ENCODE results near the gene L3MBTL4.

L3MBTL4 gene

GRCh38 chr18:6331872-6332271 lies 82.8 kb downstream of the L3MBTL4 start:
- Histone ChIP-seq H2BK120ac (ENCODE audit: low read depth, low read length) (no peak overlapping the region), H2BK5ac (ENCODE audit: low read depth, low read length, poor library complexity, severe bottlenecking) (no peak overlapping the region), H3K23ac (ENCODE audit: low read length in 2 of 2) (no peak overlapping the region), H3K79me1 (replicated peaks; ENCODE audit: low read length, poor library complexity, severe bottlenecking) (no peaks in the 10 kb centered on the region), H2BK15ac (ENCODE audit: low read depth, poor library complexity, severe bottlenecking) (no peak overlapping the region), H4K91ac (ENCODE audit: low read length) (no peak overlapping the region), H3K9ac (ENCODE audit: low read length) (no peak overlapping the region), H3K9me3 (ENCODE audit: control insufficient read depth, low read length) (no peaks in the 10 kb centered on the region), H3K4me3 (ENCODE audit: insufficient read depth in 1 of 2, low read depth in 1 of 2, low read length in 2 of 2) (no peak overlapping the region), H4K8ac (ENCODE audit: low read length) (no peak overlapping the region), H3K36me3 (ENCODE audit: control insufficient read depth in 1 of 2, insufficient read depth in 2 of 2, low read depth in 1 of 2, low read length in 2 of 2) (no peaks in the 10 kb centered on the region), H3K27me3 (ENCODE audit: control insufficient read depth in 1 of 2, insufficient read depth in 1 of 2, low read length in 2 of 2) (no peaks in the 10 kb centered on the region), H3K27ac (ENCODE audit: low read length, poor library complexity, severe bottlenecking) (no peak overlapping the region), H3K4me2 (ENCODE audit: low read length, poor library complexity, severe bottlenecking) (no peak overlapping the region), H2AFZ (ENCODE audit: low read depth, low read length) (no peak overlapping the region), H2AK5ac (ENCODE audit: low read length, severe bottlenecking) (no peak overlapping the region), H3K14ac (ENCODE audit: low read length in 2 of 2) (no peak overlapping the region), H3K18ac (ENCODE audit: low read depth in 1 of 2, low read length in 2 of 2) (no peak overlapping the region), H3K4me1 (ENCODE audit: control insufficient read depth, insufficient read depth, low read depth, low read length) (no peaks in the 10 kb centered on the region), H2BK12ac (ENCODE audit: low read length in 2 of 2) (no peak overlapping the region), H3K4ac (ENCODE audit: low read depth in 1 of 2, low read length in 2 of 2) (no peak overlapping the region)
- WGBS, result 93% methylated on average over 1 of the region's 2 CpGs
- no peak for DNase-seq

- Histone ChIP-seq H4K91ac (ENCODE audit: low read length) (no peak overlapping the region), H3K18ac (ENCODE audit: low read depth in 1 of 2, low read length in 2 of 2) (no peak overlapping the region), H3K4me2 (ENCODE audit: low read length, poor library complexity, severe bottlenecking) (no peak overlapping the region), H3K23ac (ENCODE audit: low read length in 2 of 2) (no peak overlapping the region), H3K27ac (ENCODE audit: low read length, poor library complexity, severe bottlenecking) (no peak overlapping the region), H3K4me3 (ENCODE audit: insufficient read depth in 1 of 2, low read depth in 1 of 2, low read length in 2 of 2) (no peak overlapping the region), H3K4ac (ENCODE audit: low read depth in 1 of 2, low read length in 2 of 2) (no peak overlapping the region), H3K79me1 (replicated peaks; ENCODE audit: low read length, poor library complexity, severe bottlenecking) (no peaks in the 10 kb centered on the region), H2BK5ac (ENCODE audit: low read depth, low read length, poor library complexity, severe bottlenecking) (no peak overlapping the region), H4K8ac (ENCODE audit: low read length) (no peak overlapping the region), H2AFZ (ENCODE audit: low read depth, low read length) (no peak overlapping the region), H3K9me3 (ENCODE audit: control insufficient read depth, low read length) (no peaks in the 10 kb centered on the region), H3K27me3 (ENCODE audit: control insufficient read depth in 1 of 2, insufficient read depth in 1 of 2, low read length in 2 of 2) (no peaks in the 10 kb centered on the region), H2AK5ac (ENCODE audit: low read length, severe bottlenecking) (no peak overlapping the region), H2BK120ac (ENCODE audit: low read depth, low read length) (no peak overlapping the region), H3K4me1 (ENCODE audit: control insufficient read depth, insufficient read depth, low read depth, low read length) (no peaks in the 10 kb centered on the region), H2BK12ac (ENCODE audit: low read length in 2 of 2) (no peak overlapping the region), H3K14ac (ENCODE audit: low read length in 2 of 2) (no peak overlapping the region), H3K36me3 (ENCODE audit: control insufficient read depth in 1 of 2, insufficient read depth in 2 of 2, low read depth in 1 of 2, low read length in 2 of 2) (no peaks in the 10 kb centered on the region), H3K9ac (ENCODE audit: low read length) (no peak overlapping the region), H2BK15ac (ENCODE audit: low read depth, poor library complexity, severe bottlenecking) (no peak overlapping the region)
- no peak for DNase-seq
Observed at GRCh38 chr18:6330786-6331185, 83.9 kb downstream of the L3MBTL4 start.

GRCh38 chr18:6328621-6329010 lies 86.1 kb downstream of the L3MBTL4 start:
- Histone ChIP-seq H3K36me3 (ENCODE audit: control insufficient read depth in 1 of 2, insufficient read depth in 2 of 2, low read depth in 1 of 2, low read length in 2 of 2) (no peaks in the 10 kb centered on the region), H2AK5ac (ENCODE audit: low read length, severe bottlenecking) (no peak overlapping the region), H2BK5ac (ENCODE audit: low read depth, low read length, poor library complexity, severe bottlenecking) (no peak overlapping the region), H3K27me3 (ENCODE audit: control insufficient read depth in 1 of 2, insufficient read depth in 1 of 2, low read length in 2 of 2) (no peaks in the 10 kb centered on the region), H3K79me1 (replicated peaks; ENCODE audit: low read length, poor library complexity, severe bottlenecking) (no peaks in the 10 kb centered on the region), H3K4me1 (ENCODE audit: control insufficient read depth, insufficient read depth, low read depth, low read length) (no peaks in the 10 kb centered on the region), H3K4me2 (ENCODE audit: low read length, poor library complexity, severe bottlenecking) (no peak overlapping the region), H2AFZ (ENCODE audit: low read depth, low read length) (no peak overlapping the region), H2BK120ac (ENCODE audit: low read depth, low read length) (no peak overlapping the region), H2BK12ac (ENCODE audit: low read length in 2 of 2) (no peak overlapping the region), H3K14ac (ENCODE audit: low read length in 2 of 2) (no peak overlapping the region), H4K8ac (ENCODE audit: low read length) (no peak overlapping the region), H2BK15ac (ENCODE audit: low read depth, poor library complexity, severe bottlenecking) (no peak overlapping the region), H3K9me3 (ENCODE audit: control insufficient read depth, low read length) (no peaks in the 10 kb centered on the region), H4K91ac (ENCODE audit: low read length) (no peak overlapping the region), H3K23ac (ENCODE audit: low read length in 2 of 2) (no peak overlapping the region), H3K4me3 (ENCODE audit: insufficient read depth in 1 of 2, low read depth in 1 of 2, low read length in 2 of 2) (no peak overlapping the region), H3K27ac (ENCODE audit: low read length, poor library complexity, severe bottlenecking) (no peak overlapping the region), H3K9ac (ENCODE audit: low read length) (no peak overlapping the region), H3K18ac (ENCODE audit: low read depth in 1 of 2, low read length in 2 of 2) (no peak overlapping the region), H3K4ac (ENCODE audit: low read depth in 1 of 2, low read length in 2 of 2) (no peak overlapping the region)
- DNase-seq, result no peak
- 100% methylated on average over 1 of the region's 3 CpGs for WGBS

DNA sequence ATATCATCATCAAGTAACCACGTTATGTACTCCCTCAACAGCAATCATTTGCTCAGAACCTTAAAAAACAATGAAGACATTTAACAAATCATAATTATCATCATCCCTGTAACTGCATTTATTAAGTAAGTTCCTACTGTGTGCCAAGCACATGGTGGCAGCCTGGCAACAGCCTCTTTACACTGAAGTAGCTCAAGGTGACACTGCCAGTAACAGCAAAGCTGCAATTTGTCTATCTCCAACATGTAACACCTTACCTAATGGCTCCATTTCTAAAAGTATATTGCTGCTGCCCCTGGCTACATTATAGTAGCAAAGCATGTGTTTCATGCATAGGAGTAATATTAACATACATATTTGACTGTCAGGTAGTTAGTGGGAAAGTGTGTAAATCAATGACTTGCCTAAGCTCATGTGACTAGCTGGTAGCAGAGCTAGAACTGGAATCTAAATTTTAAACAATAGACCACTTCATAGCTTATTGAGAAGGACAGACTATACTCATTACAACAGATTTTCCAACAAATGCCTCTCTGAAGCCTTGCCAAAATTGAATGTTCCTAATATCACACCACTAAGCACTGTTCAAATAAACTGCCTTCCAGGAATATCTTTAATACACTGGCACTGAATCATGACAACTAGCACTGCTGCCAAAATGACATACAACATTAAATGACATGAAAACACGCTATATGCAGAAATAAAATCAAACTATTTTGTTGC lies 86.7 kb downstream of the L3MBTL4 start:
- H3K18ac ChIP-seq (ENCODE audit: low read depth in 1 of 2, low read length in 2 of 2), result no peak overlapping the region
- WGBS, result 84% methylated on average over 1 of the region's 2 CpGs

More for the DNA sequence above, 86.7 kb downstream of the L3MBTL4 start:
- no peak overlapping the region for H2BK12ac ChIP-seq (ENCODE audit: low read length in 2 of 2)
- H3K4me2 ChIP-seq (ENCODE audit: low read length, poor library complexity, severe bottlenecking), result no peak overlapping the region
- no peak overlapping the region for H2BK15ac ChIP-seq (ENCODE audit: low read depth, poor library complexity, severe bottlenecking)
- no peak overlapping the region for H4K91ac ChIP-seq (ENCODE audit: low read length)
- H3K9me3 ChIP-seq (ENCODE audit: control insufficient read depth, low read length), result peaks cover 4% of the 10 kb centered on the region
- H3K9ac ChIP-seq (ENCODE audit: low read length), result no peak overlapping the region
- H3K36me3 ChIP-seq (ENCODE audit: control insufficient read depth in 1 of 2, insufficient read depth in 2 of 2, low read depth in 1 of 2, low read length in 2 of 2), result no peaks in the 10 kb centered on the region
- DNase-seq, result no peak
- no peak overlapping the region for H2AK5ac ChIP-seq (ENCODE audit: low read length, severe bottlenecking)
- no peak overlapping the region for H3K4me3 ChIP-seq (ENCODE audit: insufficient read depth in 1 of 2, low read depth in 1 of 2, low read length in 2 of 2)
- H3K14ac ChIP-seq (ENCODE audit: low read length in 2 of 2), result no peak overlapping the region
- no peaks in the 10 kb centered on the region for H3K4me1 ChIP-seq (ENCODE audit: control insufficient read depth, insufficient read depth, low read depth, low read length)
- H3K27ac ChIP-seq (ENCODE audit: low read length, poor library complexity, severe bottlenecking), result no peak overlapping the region
- no peak overlapping the region for H2AFZ ChIP-seq (ENCODE audit: low read depth, low read length)
- H2BK120ac ChIP-seq (ENCODE audit: low read depth, low read length), result no peak overlapping the region
- H3K27me3 ChIP-seq (ENCODE audit: control insufficient read depth in 1 of 2, insufficient read depth in 1 of 2, low read length in 2 of 2), result no peaks in the 10 kb centered on the region
- H3K79me1 ChIP-seq (replicated peaks; ENCODE audit: low read length, poor library complexity, severe bottlenecking), result no peaks in the 10 kb centered on the region
- no peak overlapping the region for H2BK5ac ChIP-seq (ENCODE audit: low read depth, low read length, poor library complexity, severe bottlenecking)
- H4K8ac ChIP-seq (ENCODE audit: low read length), result no peak overlapping the region
- no peak overlapping the region for H3K4ac ChIP-seq (ENCODE audit: low read depth in 1 of 2, low read length in 2 of 2)
- no peak overlapping the region for H3K23ac ChIP-seq (ENCODE audit: low read length in 2 of 2)
